K562 (cell line): ENCODE data around the gene TMEM86B. TPM values are rescaled to one million over a fixed set of nuclear protein-coding genes. Genes with fewer than 3 reads are reported as not detected.

ENCODE experiments used
- CEBPB ChIP-seq: fragments of 450-650 bp; IDR thresholded peaks from 2 replicates; pipeline ENCODE4 v1.6.1; 2016; ENCODE audit warnings: missing genetic modification characterization, missing compliant biosample characterization
- DIDO1 ChIP-seq: fragments of 450-650 bp; IDR thresholded peaks from 2 replicates; pipeline ENCODE4 v1.6.1; 2016; ENCODE audit warnings: low read depth, missing biosample characterization, missing genetic modification characterization
- EGR1 ChIP-seq: fragments of 450-650 bp; conservative IDR thresholded peaks from 2 replicates; pipeline ENCODE4 v1.6.1; 2017; ENCODE audit warnings: mild to moderate bottlenecking
- ETV1 ChIP-seq: fragments of 450-650 bp; conservative IDR thresholded peaks from 2 replicates; pipeline ENCODE4 v1.6.1; 2016; ENCODE audit warnings: missing genetic modification characterization, control low read depth, low read depth, missing compliant biosample characterization
- HDGF ChIP-seq: fragments of 450-650 bp; IDR thresholded peaks from 2 replicates; pipeline ENCODE4 v1.6.1; 2016
- JUN ChIP-seq, 2 experiments: sonication (generic) in 1 of 2; formaldehyde crosslinking in 1 of 2; IDR thresholded peaks; 2 replicates each; pipeline versions ENCODE4 v1.6.1 to v1.8.0; 2012 to 2022; ENCODE audit warnings: borderline replicate concordance in 2 of 2, mild to moderate bottlenecking in 2 of 2, improper control_type of control experiment in 1 of 2, low read depth in 1 of 2, low read length in 1 of 2, missing genetic modification reagents in 1 of 2
- MAFF ChIP-seq: IDR thresholded peaks from 2 replicates; pipeline ENCODE4 v1.6.1; 2012; ENCODE audit warnings: low read length, improper control_type of control experiment
- MAFK ChIP-seq: IDR thresholded peaks from 2 replicates; pipeline ENCODE4 v1.6.1; 2011; ENCODE audit warnings: low read length, improper control_type of control experiment
- NBN ChIP-seq: fragments of 450-650 bp; IDR thresholded peaks from 2 replicates; pipeline ENCODE4 v1.6.1; 2016; ENCODE audit warnings: low read depth, mild to moderate bottlenecking
- POU5F1 ChIP-seq: fragments of 150-350 bp; IDR thresholded peaks from 2 replicates; pipeline ENCODE4 v1.6.1; 2014; ENCODE audit warnings: borderline replicate concordance, low read length, low read depth, mild to moderate bottlenecking; ENCODE audit not compliant: partially characterized antibody
- SAFB ChIP-seq: fragments of 200-400 bp; formaldehyde crosslinking; IDR thresholded peaks from 2 replicates; pipeline ENCODE4 v1.6.1; 2017; ENCODE audit warnings: low read depth, low read length, borderline replicate concordance
- SRSF1 ChIP-seq: fragments of 200-400 bp; formaldehyde crosslinking; IDR thresholded peaks from 2 replicates; pipeline ENCODE4 v1.6.1; 2017; ENCODE audit warnings: mild to moderate bottlenecking, low read depth, low read length, moderate library complexity
- TAF7 ChIP-seq: fragments of 450-650 bp; IDR thresholded peaks from 2 replicates; pipeline ENCODE4 v1.6.1; 2016; ENCODE audit warnings: missing genetic modification characterization, missing compliant biosample characterization
- TCF3 ChIP-seq: sonication (generic); formaldehyde crosslinking; IDR thresholded peaks from 2 replicates; pipeline ENCODE4 v1.4.0; 2020; ENCODE audit warnings: mild to moderate bottlenecking, missing genetic modification reagents
- XRCC3 ChIP-seq: fragments of 450-650 bp; IDR thresholded peaks from 2 replicates; pipeline ENCODE4 v1.6.1; 2017; ENCODE audit warnings: mild to moderate bottlenecking, moderate library complexity
- ZEB2 ChIP-seq: fragments of 450-650 bp; IDR thresholded peaks from 2 replicates; pipeline ENCODE4 v1.6.1; 2016
- ZNF165 ChIP-seq: fragments of 250-450 bp; sonication (Bioruptor Pico); IDR thresholded peaks from 2 replicates; pipeline ENCODE4 v1.4.0; 2020; ENCODE audit warnings: borderline replicate concordance
- ZNF174 ChIP-seq: fragments of 250-450 bp; sonication (Bioruptor Pico); IDR thresholded peaks from 2 replicates; pipeline ENCODE4 v1.4.0; 2020; ENCODE audit warnings: mild to moderate bottlenecking
- ZNF212 ChIP-seq: fragments of 450-650 bp; formaldehyde crosslinking; IDR thresholded peaks from 2 replicates; pipeline ENCODE4 v1.4.0; 2020; ENCODE audit warnings: mild to moderate bottlenecking
- ZNF431 ChIP-seq: sonication (generic); formaldehyde crosslinking; IDR thresholded peaks from 2 replicates; pipeline ENCODE4 v1.8.0; 2022; ENCODE audit warnings: mild to moderate bottlenecking, missing genetic modification reagents
- ZNF583 ChIP-seq: fragments of 250-450 bp; sonication (Bioruptor Pico); IDR thresholded peaks from 2 replicates; pipeline ENCODE4 v1.4.0; 2020
- ZNF75A ChIP-seq: fragments of 450-650 bp; formaldehyde crosslinking; IDR thresholded peaks from 2 replicates; pipeline ENCODE4 v1.4.0; 2020; ENCODE audit warnings: mild to moderate bottlenecking
- ZNF77 ChIP-seq: fragments of 250-450 bp; sonication (Bioruptor Pico); IDR thresholded peaks from 2 replicates; pipeline ENCODE4 v1.5.0; 2020
- ZNF780A ChIP-seq: fragments of 250-450 bp; sonication (Bioruptor Pico); IDR thresholded peaks from 2 replicates; pipeline ENCODE4 v1.5.0; 2021; ENCODE audit warnings: mild to moderate bottlenecking
- polyA plus RNA-seq, 8 experiments: library from polyadenylated mRNA; depleted of rRNA in 4 of 8; stranded (reverse) in 5 of 8; unstranded in 3 of 8; fragments of >200 nt; fragmentation: Nextera tagmentation in 2 of 8; fragmentation: Illumina TruSeq in 1 of 8; extraction: Ambion mirVana in 2 of 8; extraction: Trizol in 1 of 8; gene quantifications; 2 replicates each; pipeline versions ENCODE4 v1.2.1 to v1.2.3, GENCODE V29; 2011 to 2014; ENCODE audit warnings: inconsistent platforms in 1 of 8, missing spikeins in 1 of 8
- total RNA-seq, 7 experiments: library from RNA; depleted of rRNA in 6 of 7; stranded (reverse); fragments of >200 nt in 6 of 7; fragmentation: Illumina TruSeq in 2 of 7; extraction: Trizol in 2 of 7; gene quantifications; 2 replicates each; pipeline versions ENCODE4 v1.2.1 to v1.2.3, GENCODE V29; 2011 to 2021; ENCODE audit warnings: low replicate concordance in 1 of 7
- TF ChIP-seq, protein P1 (sequence below), 3 experiments: IDR thresholded peaks in 2 of 3; conservative IDR thresholded peaks in 1 of 3; 2 replicates each; pipeline ENCODE4 v1.5.1; 2011 to 2012; ENCODE audit warnings: low read length in 3 of 3, mild to moderate bottlenecking in 3 of 3, control low read depth in 2 of 3, improper control_type of control experiment in 1 of 3, inconsistent platforms in 1 of 3, low read depth in 1 of 3, mixed read lengths in 1 of 3, moderate library complexity in 1 of 3; ENCODE audit not compliant: insufficient read depth in 2 of 3
- TF ChIP-seq, protein P2 (sequence below): fragments of 450-650 bp; IDR thresholded peaks from 2 replicates; pipeline ENCODE4 v1.7.0; 2016; ENCODE audit warnings: borderline replicate concordance

The TMEM86B gene
- total and polyA plus RNA-seq, 9 of the 15 experiments (the other 6 are each of a cell fraction or from before 2014, with no cell fraction given): 0.28 to 7.9 (median 2.1) TPM

DNA sequence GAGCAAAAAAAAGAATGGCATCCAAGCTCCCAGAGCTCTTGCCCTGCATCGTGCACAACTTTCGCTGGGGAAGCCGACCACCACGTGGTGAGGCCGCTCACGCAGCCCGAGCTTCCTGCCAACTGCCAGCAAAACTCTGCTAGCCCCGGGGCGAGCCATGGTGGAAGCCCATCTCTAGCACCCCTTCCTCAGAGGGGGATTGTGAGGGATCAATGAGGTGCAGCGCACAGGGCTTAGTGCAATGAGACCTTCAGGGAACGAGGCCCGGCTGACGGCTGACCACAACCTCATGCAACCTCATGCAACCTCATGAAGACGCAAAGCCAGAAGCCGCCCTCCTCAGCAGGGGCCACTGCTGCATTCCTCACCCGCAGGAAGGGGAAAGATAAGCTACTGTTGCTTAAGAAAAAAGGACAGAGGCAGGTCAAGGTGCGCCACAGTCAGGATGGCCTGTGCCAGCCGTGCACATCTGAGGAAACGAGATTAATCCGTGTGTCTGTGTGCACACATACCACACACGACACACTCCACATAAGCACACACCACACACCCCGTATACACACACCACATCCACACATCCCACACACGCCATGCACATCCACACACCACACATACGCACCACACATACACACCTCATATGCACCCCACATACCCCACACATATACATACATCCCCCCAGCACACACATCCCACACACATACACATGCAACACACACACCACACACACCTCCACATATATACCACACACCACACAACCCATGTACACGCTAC is 41.8 kb upstream of the TMEM86B start (continued):
- TF ChIP-seq MAFK (no peak), HDGF (0 out of 2 replicates have a peak, but pooled peaks have one; percentile 42), NBN (no peak), JUN (IDR thresholded peaks at IDR 0.05; ENCODE audit: borderline replicate concordance, low read depth, low read length) (peak; percentile 26; the same call in 1 of the 2 replicates), JUN (CRISPR knock-in tag; IDR thresholded peaks at IDR 0.05; ENCODE audit: borderline replicate concordance) (peak; percentile 73; the same call in 1 of the 2 replicates), ZNF75A (peak; percentile 69; the same call in 1 of the 2 replicates), ZNF583 (CRISPR knock-in tag) (peak; percentile 63; the same call in 1 of the 2 replicates), ZNF431 (CRISPR knock-in tag) (no peak), POU5F1 (no peak), SRSF1 (no peak), ZNF174 (CRISPR knock-in tag) (no peak), TAF7 (tag) (no peak), EGR1 (no peak), ZNF77 (no peak), ZNF165 (CRISPR knock-in tag) (no peak), MAFF (no peak), ETV1 (tag) (peak; percentile 72; the same call in 1 of the 2 replicates), ZNF212 (CRISPR knock-in tag) (no peak), DIDO1 (tag) (no peak), ZNF780A (CRISPR knock-in tag) (no peak), CEBPB (tag) (peak; percentile 87), SAFB (no peak), ZEB2 (peak; percentile 95), XRCC3 (no peak), TCF3 (peak; percentile 62)
- TF ChIP-seq, protein P1, sequence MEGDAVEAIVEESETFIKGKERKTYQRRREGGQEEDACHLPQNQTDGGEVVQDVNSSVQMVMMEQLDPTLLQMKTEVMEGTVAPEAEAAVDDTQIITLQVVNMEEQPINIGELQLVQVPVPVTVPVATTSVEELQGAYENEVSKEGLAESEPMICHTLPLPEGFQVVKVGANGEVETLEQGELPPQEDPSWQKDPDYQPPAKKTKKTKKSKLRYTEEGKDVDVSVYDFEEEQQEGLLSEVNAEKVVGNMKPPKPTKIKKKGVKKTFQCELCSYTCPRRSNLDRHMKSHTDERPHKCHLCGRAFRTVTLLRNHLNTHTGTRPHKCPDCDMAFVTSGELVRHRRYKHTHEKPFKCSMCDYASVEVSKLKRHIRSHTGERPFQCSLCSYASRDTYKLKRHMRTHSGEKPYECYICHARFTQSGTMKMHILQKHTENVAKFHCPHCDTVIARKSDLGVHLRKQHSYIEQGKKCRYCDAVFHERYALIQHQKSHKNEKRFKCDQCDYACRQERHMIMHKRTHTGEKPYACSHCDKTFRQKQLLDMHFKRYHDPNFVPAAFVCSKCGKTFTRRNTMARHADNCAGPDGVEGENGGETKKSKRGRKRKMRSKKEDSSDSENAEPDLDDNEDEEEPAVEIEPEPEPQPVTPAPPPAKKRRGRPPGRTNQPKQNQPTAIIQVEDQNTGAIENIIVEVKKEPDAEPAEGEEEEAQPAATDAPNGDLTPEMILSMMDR (IDR thresholded peaks at IDR 0.05 in 2 of 3, conservative IDR thresholded peaks at IDR 0.05 in 1 of 3; ENCODE audit: insufficient read depth in 2 of 3, low read depth in 1 of 3, low read length in 3 of 3): no peak
- TF ChIP-seq, protein P2, sequence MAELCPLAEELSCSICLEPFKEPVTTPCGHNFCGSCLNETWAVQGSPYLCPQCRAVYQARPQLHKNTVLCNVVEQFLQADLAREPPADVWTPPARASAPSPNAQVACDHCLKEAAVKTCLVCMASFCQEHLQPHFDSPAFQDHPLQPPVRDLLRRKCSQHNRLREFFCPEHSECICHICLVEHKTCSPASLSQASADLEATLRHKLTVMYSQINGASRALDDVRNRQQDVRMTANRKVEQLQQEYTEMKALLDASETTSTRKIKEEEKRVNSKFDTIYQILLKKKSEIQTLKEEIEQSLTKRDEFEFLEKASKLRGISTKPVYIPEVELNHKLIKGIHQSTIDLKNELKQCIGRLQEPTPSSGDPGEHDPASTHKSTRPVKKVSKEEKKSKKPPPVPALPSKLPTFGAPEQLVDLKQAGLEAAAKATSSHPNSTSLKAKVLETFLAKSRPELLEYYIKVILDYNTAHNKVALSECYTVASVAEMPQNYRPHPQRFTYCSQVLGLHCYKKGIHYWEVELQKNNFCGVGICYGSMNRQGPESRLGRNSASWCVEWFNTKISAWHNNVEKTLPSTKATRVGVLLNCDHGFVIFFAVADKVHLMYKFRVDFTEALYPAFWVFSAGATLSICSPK: no peak
